RWPE1 (cell line): ENCODE data around the gene PRELID3B.
A peak's percentile ranks its signal among the peaks of the same experiment; 100 is the strongest.
"Not testable (repeated sequence)": the region's sequence is repeated elsewhere in the genome, so short reads cannot be mapped to it uniquely, and the experiment has no call there.

Experiments used
- CTCF ChIA-PET: fragments of 350-600 bp; sonication (Branson Sonifier 250); formaldehyde crosslinking; extraction: SDS; loops from one replicate; lab custom pipeline; 2021; lab: Yijun Ruan, JAX
- POLR2A ChIA-PET: fragments of 400-600 bp; formaldehyde crosslinking; extraction: SDS; loops from one replicate; lab custom pipeline; 2020; ENCODE audit warnings: antibody characterized with exemption; ENCODE audit not compliant: low non-redundant PET; lab: Yijun Ruan, JAX
- DNase-seq: peaks from one replicate; pipeline ENCODE4 v3.0.0; 2012; ENCODE audit warnings: low spot score
- H3K27ac ChIP-seq: fragments of 450-650 bp; 2 replicates; pipeline ENCODE4 v1.5.1; 2017
- TF ChIP-seq, protein P1 (sequence below): fragments of 450-650 bp; conservative IDR thresholded peaks from 2 replicates; pipeline ENCODE4 v1.5.1; 2017; ENCODE audit warnings: low read depth, mild to moderate bottlenecking

The PRELID3B gene

DNA sequence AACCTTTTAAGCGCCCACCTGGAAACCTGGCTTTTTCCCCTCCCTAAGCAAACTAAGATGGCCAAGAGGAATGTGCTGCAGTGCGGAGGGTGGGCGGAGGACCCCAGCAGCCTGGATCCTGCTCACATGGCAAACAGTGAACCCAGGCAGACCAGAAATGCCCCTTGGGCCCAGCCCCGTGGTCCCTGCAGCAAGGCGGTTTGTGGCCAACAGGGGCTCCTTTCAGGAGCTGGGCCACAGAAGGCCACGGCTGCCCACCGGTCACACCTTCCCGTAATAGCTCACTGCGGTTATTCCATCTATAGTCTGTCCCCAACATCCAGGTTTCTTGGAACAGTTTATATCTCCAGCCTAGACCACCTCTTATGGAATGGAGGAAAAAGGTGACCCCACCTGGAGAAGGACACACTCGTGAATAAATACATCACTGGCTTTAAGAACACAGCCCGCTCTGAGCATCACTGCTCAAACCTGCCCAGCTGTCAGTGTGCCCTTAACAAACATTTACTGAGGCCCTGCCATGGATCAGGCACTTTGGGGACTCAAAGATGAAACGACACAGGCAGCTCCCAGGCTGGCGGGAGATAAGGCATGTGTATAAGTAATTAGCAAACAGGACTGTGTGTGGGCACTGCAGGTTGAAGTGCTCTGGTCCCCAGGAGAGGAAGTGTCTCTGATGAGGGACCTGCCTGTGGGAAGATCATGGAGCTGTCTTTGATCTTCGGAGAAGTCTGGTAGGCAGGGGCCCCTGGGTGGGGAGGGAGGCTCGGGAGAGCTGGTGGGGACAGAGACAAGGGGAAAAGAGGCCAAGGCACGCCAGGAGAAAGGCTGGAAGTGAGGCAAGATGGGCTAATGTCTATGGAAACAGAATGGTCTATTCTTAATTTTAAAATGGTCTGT lies 26.5 kb downstream of the PRELID3B start:
- ChIA-PET CTCF (interaction anchor here (0.6 to 0.8 kb wide), 5 partner anchors 9 to 374 kb away, joined by 3 to 6 read pairs (median 3); no protein-coding TSS in a partner anchor), POLR2A (no interaction called here)
- TF ChIP-seq, protein P1, sequence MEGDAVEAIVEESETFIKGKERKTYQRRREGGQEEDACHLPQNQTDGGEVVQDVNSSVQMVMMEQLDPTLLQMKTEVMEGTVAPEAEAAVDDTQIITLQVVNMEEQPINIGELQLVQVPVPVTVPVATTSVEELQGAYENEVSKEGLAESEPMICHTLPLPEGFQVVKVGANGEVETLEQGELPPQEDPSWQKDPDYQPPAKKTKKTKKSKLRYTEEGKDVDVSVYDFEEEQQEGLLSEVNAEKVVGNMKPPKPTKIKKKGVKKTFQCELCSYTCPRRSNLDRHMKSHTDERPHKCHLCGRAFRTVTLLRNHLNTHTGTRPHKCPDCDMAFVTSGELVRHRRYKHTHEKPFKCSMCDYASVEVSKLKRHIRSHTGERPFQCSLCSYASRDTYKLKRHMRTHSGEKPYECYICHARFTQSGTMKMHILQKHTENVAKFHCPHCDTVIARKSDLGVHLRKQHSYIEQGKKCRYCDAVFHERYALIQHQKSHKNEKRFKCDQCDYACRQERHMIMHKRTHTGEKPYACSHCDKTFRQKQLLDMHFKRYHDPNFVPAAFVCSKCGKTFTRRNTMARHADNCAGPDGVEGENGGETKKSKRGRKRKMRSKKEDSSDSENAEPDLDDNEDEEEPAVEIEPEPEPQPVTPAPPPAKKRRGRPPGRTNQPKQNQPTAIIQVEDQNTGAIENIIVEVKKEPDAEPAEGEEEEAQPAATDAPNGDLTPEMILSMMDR = no peak
- peak overlapping the region; percentile 53; the same call in 1 of the 2 replicates for H3K27ac ChIP-seq
- no peak for DNase-seq

DNA sequence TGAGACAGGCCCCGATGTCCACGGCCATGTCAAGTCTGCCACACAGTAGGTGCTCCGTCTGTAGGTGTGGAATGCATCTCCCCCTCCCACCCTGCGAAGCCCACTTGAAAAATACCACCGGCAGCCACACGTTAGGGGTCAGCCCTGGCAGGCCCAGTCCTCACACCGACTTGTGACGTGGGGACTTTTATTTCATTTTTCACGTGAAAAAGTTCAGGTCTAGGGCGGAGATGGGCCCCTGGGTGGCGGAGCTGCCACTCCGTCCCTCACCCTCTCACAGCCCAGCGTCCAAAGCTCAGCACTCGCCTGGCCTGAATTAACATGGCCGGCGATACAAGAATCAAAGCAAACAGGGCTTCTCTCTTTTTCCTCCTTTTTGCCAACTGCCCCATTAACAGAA lies 27.2 kb downstream of the PRELID3B start:
- H3K27ac ChIP-seq = peak overlapping the region; percentile 53; the same call in 1 of the 2 replicates
- POLR2A ChIA-PET = no interaction called here
- TF ChIP-seq, protein P1 = no peak
- DNase-seq = no peak
- CTCF ChIA-PET = interaction anchor here (0.6 to 0.7 kb wide), 3 partner anchors 10 to 207 kb away, joined by 3 to 6 read pairs (median 4); no protein-coding TSS in a partner anchor

DNA sequence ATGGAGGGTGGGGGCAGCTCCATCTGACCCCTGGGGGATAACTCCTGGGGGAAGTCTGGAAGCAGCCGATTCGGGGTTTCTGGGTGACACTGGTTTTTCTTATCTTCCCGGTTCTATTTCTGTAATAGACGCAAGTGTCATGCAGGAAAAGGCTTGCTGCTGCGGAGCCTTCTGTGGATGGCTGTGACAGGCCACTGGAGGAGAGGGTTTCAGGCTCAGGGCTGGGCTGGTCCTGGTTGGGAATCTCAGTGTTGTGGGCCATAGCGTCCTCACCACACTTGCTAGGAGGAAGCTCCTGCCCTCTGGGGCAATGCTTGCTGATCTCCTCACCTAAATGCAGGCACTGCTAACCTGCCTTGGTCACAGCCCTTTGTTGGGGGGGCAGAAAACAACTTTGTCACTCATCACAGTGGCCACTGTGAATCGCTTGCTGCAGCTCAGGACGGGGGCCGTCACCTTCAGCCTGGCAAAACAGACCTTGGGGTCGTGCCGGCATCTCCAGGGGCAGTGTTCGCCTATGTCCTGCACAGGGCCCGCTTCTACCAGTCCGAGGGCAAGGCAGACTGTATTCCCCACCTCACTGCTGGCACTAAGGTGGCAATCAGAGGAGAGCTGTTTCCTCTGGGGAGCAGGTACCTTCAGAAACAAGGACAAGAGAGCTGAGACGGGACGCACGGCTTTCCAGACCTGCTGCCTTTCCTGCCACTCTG lies 27.8 kb downstream of the PRELID3B start:
- CTCF ChIA-PET = interaction anchor here (0.6 to 0.7 kb wide), 2 partner anchors 17 to 73 kb away, joined by 3 read pairs; no protein-coding TSS in a partner anchor
- POLR2A ChIA-PET = no interaction called here
- no peak for DNase-seq
- TF ChIP-seq, protein P1 = no peak
- H3K27ac ChIP-seq = peak overlapping the region; percentile 1; the same call in 1 of the 2 replicates

DNA sequence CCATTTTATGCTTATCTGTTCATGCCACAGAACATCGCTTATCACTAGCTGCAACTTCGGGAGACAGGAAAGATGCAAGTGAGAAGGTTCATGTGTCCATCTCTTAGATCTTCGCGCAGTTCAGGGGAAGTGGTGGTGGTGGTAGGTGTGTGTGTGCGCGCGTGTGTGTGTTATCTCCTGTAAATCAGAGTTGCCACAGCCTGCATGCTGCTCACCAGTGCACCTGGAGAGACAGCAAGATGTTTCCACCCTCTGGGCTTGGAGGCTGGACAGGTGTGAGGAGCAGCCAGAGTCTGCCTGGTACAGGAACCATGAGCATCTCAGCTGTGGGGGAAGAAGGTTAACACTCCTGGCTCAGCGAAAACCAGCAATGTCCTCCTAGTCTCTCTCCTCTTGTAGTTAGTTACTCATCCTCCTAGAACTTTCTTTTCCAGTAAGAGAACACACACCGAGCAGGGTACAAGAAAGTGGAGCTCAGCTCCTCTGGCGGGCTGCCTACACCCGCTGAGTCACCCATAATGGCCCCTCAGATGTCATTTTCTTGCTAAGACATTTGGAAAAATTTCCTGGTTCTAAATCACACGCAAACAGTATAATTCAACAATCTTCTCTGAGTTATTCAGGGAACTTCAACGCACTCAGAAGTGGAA lies 28.5 kb downstream of the PRELID3B start:
- TF ChIP-seq, protein P1 = no peak
- peak overlapping the region; percentile 21; the same call in 1 of the 2 replicates for H3K27ac ChIP-seq
- no peak for DNase-seq
- CTCF ChIA-PET = interaction anchor here (0.6 to 0.7 kb wide), 2 partner anchors 18 to 74 kb away, joined by 3 read pairs; no protein-coding TSS in a partner anchor
- POLR2A ChIA-PET = no interaction called here

DNA sequence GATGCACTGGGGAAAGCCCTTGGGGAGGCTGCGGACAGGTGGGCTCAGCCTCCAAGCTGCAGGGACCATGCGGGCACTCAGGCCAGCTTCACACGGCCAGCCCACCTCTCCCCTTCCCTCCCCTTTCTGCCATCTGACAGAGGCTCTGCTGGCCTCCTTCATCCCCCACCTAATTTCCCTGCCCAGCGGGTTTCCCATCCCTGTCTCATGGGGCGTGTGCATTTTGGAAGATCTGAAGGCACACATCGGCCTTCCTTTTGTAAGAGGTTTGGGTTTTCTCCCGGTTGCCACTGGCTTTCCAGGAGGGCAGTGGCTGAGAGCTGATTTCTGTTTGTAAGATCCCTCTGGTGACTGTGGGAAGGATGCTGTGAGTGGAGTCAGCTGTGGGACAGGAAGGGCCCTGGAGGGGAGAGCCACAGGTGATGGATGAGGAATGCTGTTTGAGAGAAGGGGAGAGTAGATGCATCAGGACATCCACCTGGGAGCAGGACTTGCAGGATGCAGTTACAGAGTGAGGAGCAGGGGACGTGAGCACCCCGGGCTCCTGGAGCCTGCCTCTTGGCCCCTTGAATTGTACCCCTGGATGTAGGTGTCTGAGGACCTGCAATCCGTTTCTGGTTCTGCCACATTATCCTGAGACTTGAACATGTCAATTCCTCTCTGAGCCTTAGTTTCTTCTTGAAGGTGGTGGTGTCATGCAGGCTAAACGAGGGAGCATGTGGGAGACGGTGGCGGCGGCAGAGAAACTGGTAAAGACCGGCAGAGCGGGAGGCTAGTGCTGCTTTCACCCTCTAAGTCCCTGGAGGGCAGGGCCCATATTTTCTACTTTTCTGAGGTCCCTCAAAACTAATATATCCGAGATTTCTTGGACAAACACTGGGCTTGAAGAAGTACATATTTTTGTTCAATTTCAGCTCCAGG lies 29.3 kb downstream of the PRELID3B start:
- no peak for DNase-seq
- TF ChIP-seq, protein P1 = no peak
- peak overlapping the region; percentile 21 for H3K27ac ChIP-seq
- CTCF ChIA-PET = interaction anchor here (0.6 kb wide), 1 partner anchor 18 kb away, joined by 3 read pairs; no protein-coding TSS in a partner anchor
- POLR2A ChIA-PET = no interaction called here

DNA sequence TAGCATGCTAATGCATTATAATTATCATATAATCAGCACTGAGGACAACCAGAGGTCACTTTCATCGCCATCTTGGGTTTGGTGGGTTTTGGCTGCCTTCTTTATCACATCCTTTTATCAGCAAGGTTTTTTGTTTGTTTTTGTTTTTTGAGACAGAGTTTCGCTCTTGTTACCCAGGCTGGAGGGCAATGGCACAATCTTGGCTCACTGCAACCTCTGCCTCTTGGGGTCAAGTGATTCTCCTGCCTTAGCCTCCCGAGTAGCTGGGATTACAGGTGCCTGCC lies 30.8 kb downstream of the PRELID3B start:
- H3K27ac ChIP-seq = peak overlapping the region; percentile 86; the same call in 1 of the 2 replicates
- CTCF ChIA-PET = interaction anchor here (0.7 kb wide), 2 partner anchors 13 to 67 kb away, joined by 3 to 4 read pairs; no protein-coding TSS in a partner anchor
- DNase-seq, POLR2A ChIA-PET: not testable (repeated sequence)
